ENCODE measurements around the gene GPHN.

DNA sequence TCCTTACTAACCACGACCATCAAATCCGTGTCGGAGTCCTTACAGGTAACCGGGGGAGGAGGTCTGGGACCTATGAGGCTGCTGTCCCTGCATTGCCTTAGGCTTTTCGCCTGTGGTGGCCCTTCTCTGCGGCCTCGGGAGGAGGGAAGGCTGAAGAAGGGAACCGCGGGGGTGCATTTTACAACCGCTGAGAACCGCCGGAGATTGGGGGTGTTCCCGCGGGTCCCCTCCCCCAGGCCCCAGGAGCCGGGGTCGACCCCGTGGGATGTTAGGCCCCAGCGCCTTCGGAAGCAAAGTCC lies 549 bp downstream of the GPHN start:
- TF ChIP-seq, protein P1, sequence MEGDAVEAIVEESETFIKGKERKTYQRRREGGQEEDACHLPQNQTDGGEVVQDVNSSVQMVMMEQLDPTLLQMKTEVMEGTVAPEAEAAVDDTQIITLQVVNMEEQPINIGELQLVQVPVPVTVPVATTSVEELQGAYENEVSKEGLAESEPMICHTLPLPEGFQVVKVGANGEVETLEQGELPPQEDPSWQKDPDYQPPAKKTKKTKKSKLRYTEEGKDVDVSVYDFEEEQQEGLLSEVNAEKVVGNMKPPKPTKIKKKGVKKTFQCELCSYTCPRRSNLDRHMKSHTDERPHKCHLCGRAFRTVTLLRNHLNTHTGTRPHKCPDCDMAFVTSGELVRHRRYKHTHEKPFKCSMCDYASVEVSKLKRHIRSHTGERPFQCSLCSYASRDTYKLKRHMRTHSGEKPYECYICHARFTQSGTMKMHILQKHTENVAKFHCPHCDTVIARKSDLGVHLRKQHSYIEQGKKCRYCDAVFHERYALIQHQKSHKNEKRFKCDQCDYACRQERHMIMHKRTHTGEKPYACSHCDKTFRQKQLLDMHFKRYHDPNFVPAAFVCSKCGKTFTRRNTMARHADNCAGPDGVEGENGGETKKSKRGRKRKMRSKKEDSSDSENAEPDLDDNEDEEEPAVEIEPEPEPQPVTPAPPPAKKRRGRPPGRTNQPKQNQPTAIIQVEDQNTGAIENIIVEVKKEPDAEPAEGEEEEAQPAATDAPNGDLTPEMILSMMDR (IDR thresholded peaks at IDR 0.05) = no peak
- TF ChIP-seq POLR2AphosphoS5 (IDR thresholded peaks at IDR 0.05) (no peak), POLR2A (IDR thresholded peaks at IDR 0.05) (no peak), EP300 (IDR thresholded peaks at IDR 0.05) (no peak)
